IPS-20b (cell line): Measurements from ENCODE around the gene RIMKLB.

Experiments used
- H3K27ac ChIP-seq: one replicate; pipeline ENCODE4 v1.5.1; 2013; ENCODE audit warnings: low read length
- H3K27me3 ChIP-seq: 2 replicates; pipeline ENCODE4 v1.6.1; 2013; ENCODE audit warnings: mild to moderate bottlenecking, low read length, inconsistent platforms; ENCODE audit not compliant: insufficient read depth
- H3K36me3 ChIP-seq: 2 replicates; pipeline ENCODE4 v1.6.1; 2013; ENCODE audit warnings: low read depth, mild to moderate bottlenecking, inconsistent platforms, low read length, moderate library complexity; ENCODE audit not compliant: insufficient read depth
- H3K4me1 ChIP-seq: 2 replicates; pipeline ENCODE4 v1.6.1; 2013; ENCODE audit warnings: mild to moderate bottlenecking, control low read depth, inconsistent platforms, low read length, moderate library complexity; ENCODE audit not compliant: insufficient read depth
- H3K4me3 ChIP-seq: 2 replicates; pipeline ENCODE4 v1.5.1; 2013; ENCODE audit warnings: mild to moderate bottlenecking, low read length, inconsistent platforms
- H3K9ac ChIP-seq: 2 replicates; pipeline ENCODE4 v1.6.1; 2013; ENCODE audit warnings: low read depth, mild to moderate bottlenecking, inconsistent platforms, low read length, moderate library complexity
- H3K9me3 ChIP-seq: 2 replicates; pipeline ENCODE4 v1.6.1; 2013; ENCODE audit warnings: mild to moderate bottlenecking, low read depth, low read length, inconsistent platforms; ENCODE audit not compliant: insufficient read depth

Gene RIMKLB

GRCh38 chr12:8672381-8672780, 25.4 kb upstream of the RIMKLB start:
- no peaks in the 10 kb centered on the region for H3K36me3 ChIP-seq
- H3K9ac ChIP-seq = no peak overlapping the region
- H3K27me3 ChIP-seq = no peaks in the 10 kb centered on the region
- no peaks in the 10 kb centered on the region for H3K4me1 ChIP-seq
- H3K9me3 ChIP-seq = no peaks in the 10 kb centered on the region
- H3K4me3 ChIP-seq = no peak overlapping the region
- H3K27ac ChIP-seq = no peak overlapping the region

DNA sequence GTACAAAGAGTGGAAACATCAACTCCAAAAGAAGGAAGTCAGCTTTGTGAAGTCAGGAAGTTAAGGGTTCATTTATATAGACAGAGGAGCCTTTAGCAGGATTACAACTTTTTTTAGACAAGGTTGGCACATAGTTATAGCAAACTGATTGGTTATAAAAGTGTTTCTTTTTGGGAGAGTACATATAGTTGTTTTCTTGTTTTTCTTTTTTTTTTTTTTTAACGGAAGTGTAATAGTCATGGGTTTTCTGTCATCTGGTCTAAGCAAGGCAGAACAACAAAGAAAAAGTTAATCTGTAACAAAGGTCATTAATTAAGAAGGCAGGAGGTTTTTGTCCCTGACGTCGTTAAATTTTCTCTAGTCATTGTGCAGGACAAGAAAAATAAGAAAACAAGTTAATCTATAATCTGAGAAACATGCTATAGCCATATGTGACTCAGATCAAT, 22.2 kb upstream of the RIMKLB start:
- no peaks in the 10 kb centered on the region for H3K27me3 ChIP-seq
- peaks cover 2% of the 10 kb centered on the region; the same call in 1 of the 2 replicates for H3K4me1 ChIP-seq
- H3K36me3 ChIP-seq = no peaks in the 10 kb centered on the region
- H3K9me3 ChIP-seq = no peaks in the 10 kb centered on the region
- no peak overlapping the region for H3K4me3 ChIP-seq
- no peak overlapping the region for H3K9ac ChIP-seq
- H3K27ac ChIP-seq = no peak overlapping the region

- Histone ChIP-seq H3K27me3 (no peaks in the 10 kb centered on the region), H3K9me3 (no peaks in the 10 kb centered on the region), H3K27ac (no peak overlapping the region), H3K4me1 (peaks cover 12% of the 10 kb centered on the region; the same call in 1 of the 2 replicates), H3K36me3 (no peaks in the 10 kb centered on the region), H3K9ac (no peak overlapping the region), H3K4me3 (no peak overlapping the region)
Observed at GRCh38 chr12:8676651-8677050, 21.1 kb upstream of the RIMKLB start.

- H3K27ac ChIP-seq = no peak overlapping the region
- H3K4me1 ChIP-seq = peaks cover 15% of the 10 kb centered on the region; the same call in 1 of the 2 replicates
- no peaks in the 10 kb centered on the region for H3K9me3 ChIP-seq
- H3K4me3 ChIP-seq = no peak overlapping the region
- H3K36me3 ChIP-seq = no peaks in the 10 kb centered on the region
- H3K27me3 ChIP-seq = no peaks in the 10 kb centered on the region
- no peak overlapping the region for H3K9ac ChIP-seq
Observed at GRCh38 chr12:8677362-8677761, 20.4 kb upstream of the RIMKLB start.

DNA sequence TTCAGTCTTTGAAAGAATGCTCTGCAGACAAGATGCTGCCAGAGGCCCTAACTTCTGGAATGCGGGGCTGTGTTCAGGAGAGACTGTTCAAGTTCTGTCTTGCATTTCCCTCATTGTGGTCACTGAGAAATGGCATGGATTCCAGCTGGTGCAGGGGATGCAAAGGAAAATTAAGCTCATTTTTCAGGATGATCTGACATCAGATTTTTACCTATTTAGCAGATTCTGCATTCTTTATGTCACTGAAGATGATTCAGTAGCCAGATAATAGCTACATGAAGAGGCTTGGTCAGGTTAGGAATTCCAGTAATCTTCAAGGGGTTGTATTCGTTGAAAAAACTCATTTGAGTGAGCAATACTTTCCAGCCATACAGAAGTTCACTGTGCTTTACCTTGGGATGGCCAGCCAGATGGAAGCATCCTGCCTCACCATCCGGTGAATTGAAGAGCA, 19.1 kb upstream of the RIMKLB start:
- Histone ChIP-seq H3K9me3 (no peaks in the 10 kb centered on the region), H3K4me1 (peaks cover 15% of the 10 kb centered on the region; the same call in 1 of the 2 replicates), H3K27ac (no peak overlapping the region), H3K27me3 (no peaks in the 10 kb centered on the region), H3K9ac (no peak overlapping the region), H3K4me3 (no peak overlapping the region), H3K36me3 (no peaks in the 10 kb centered on the region)

- H3K9me3 ChIP-seq = no peaks in the 10 kb centered on the region
- no peaks in the 10 kb centered on the region for H3K27me3 ChIP-seq
- no peak overlapping the region for H3K9ac ChIP-seq
- H3K4me1 ChIP-seq = peaks cover 15% of the 10 kb centered on the region; the same call in 1 of the 2 replicates
- no peak overlapping the region for H3K4me3 ChIP-seq
- no peak overlapping the region for H3K27ac ChIP-seq
- no peaks in the 10 kb centered on the region for H3K36me3 ChIP-seq
Observed at GRCh38 chr12:8680533-8680932, 17.3 kb upstream of the RIMKLB start.

DNA sequence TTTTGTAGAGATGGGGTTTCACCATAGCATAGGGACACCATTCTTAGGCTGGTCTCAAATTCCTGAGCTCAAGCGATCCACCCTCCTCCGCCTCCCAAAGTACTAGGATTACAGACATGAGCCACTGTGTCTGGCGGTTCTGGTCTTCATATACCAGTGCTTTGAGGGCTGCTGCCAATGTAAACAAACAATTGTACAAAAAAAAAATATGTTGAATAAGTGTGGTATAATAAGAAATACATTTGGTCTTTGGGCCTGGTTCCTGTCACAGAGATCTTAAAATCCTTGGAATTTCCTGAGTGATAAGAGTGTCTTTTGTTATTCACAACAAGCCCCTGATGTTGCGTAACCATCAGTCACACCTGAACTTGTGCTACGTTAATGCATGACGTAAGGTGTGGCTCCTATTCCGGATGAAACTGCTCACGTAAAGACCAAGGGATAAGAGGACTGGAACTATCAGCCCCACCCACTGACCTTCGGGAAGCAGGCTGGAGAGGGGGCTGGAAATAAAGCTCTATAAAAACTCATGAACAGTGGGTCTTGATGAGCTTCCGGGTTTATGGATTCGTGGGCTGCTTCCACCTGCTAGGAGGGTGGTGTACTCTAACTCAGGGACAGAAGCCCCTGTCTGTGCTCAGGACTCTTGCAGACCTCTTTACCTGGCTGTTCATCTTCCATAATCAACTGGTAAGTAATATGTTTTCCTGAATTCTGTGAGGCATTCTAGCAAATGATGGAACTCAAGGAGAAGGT, 16.5 kb upstream of the RIMKLB start:
- Histone ChIP-seq H3K4me3 (peak overlapping the region; percentile 11; the same call in 1 of the 2 replicates), H3K9ac (peak overlapping the region; percentile 24; the same call in 1 of the 2 replicates)

GRCh38 chr12:8685051-8685450, 12.7 kb upstream of the RIMKLB start:
- no peaks in the 10 kb centered on the region for H3K9me3 ChIP-seq
- H3K36me3 ChIP-seq = no peaks in the 10 kb centered on the region
- no peak overlapping the region for H3K27ac ChIP-seq
- H3K4me1 ChIP-seq = peaks cover 39% of the 10 kb centered on the region
- H3K27me3 ChIP-seq = no peaks in the 10 kb centered on the region
- H3K4me3 ChIP-seq = no peak overlapping the region
- H3K9ac ChIP-seq = no peak overlapping the region

More for the DNA sequence above, 16.5 kb upstream of the RIMKLB start:
- H3K4me1 ChIP-seq = peaks cover 15% of the 10 kb centered on the region; the same call in 1 of the 2 replicates
- no peaks in the 10 kb centered on the region for H3K27me3 ChIP-seq
- H3K27ac ChIP-seq = no peak overlapping the region
- H3K9me3 ChIP-seq = no peaks in the 10 kb centered on the region
- no peaks in the 10 kb centered on the region for H3K36me3 ChIP-seq

DNA sequence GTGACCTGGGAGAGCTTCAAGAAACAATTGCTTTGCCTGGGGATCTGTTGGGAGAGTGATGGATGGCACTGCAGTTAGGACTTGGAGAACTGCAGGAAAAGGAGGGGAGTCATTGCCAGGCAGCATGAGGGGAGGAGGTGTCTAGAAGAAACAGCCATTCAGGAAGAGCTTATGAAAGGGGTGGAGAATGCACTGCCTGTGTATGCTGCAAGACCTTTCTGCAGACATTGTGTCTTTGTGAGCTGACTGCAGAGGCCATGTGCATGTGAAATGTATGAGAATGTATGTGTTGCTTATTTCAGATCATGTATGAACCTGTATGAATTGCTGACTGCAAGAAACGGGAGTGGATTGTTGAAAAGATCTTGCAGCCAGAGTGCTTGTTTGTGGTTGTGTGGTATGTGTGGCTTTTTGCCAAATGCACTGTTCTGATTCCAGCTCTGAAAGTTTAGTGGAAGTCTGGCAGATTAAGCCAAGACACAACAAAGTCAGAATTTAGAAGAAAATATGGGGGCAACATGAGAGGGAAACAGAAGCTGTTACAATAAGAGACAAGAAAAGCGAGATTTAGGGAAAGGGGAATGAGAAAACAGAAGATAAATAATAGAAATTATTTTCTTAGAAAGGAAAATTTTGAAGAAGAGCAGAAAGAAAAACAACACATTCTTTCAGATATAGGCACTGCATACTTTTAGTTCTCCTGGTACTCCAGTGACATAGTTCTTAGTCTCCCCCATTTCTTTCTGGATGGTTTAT, 9.8 kb upstream of the RIMKLB start:
- Histone ChIP-seq H3K9ac (peak overlapping the region; percentile 9; the same call in 1 of the 2 replicates), H3K9me3 (no peaks in the 10 kb centered on the region), H3K4me3 (no peak overlapping the region), H3K36me3 (no peaks in the 10 kb centered on the region), H3K27ac (no peak overlapping the region), H3K27me3 (no peaks in the 10 kb centered on the region), H3K4me1 (peaks cover 42% of the 10 kb centered on the region)

GRCh38 chr12:8689681-8690080, 8.1 kb upstream of the RIMKLB start:
- no peaks in the 10 kb centered on the region for H3K9me3 ChIP-seq
- peak overlapping the region; percentile 32 for H3K27ac ChIP-seq
- H3K4me3 ChIP-seq = no peak overlapping the region
- H3K9ac ChIP-seq = peak overlapping the region; percentile 72; the same call in 1 of the 2 replicates
- H3K36me3 ChIP-seq = no peaks in the 10 kb centered on the region
- no peaks in the 10 kb centered on the region for H3K27me3 ChIP-seq
- H3K4me1 ChIP-seq = peaks cover 43% of the 10 kb centered on the region

GRCh38 chr12:8692573-8692972, 5.2 kb upstream of the RIMKLB start:
- peak overlapping the region; percentile 93 for H3K27ac ChIP-seq
- H3K4me3 ChIP-seq = peak overlapping the region; percentile 26

More at GRCh38 chr12:8692573-8692972, 5.2 kb upstream of the RIMKLB start:
- no peaks in the 10 kb centered on the region for H3K27me3 ChIP-seq
- H3K36me3 ChIP-seq = no peaks in the 10 kb centered on the region
- H3K9ac ChIP-seq = peak overlapping the region; percentile 80
- H3K4me1 ChIP-seq = peaks cover 48% of the 10 kb centered on the region
- no peaks in the 10 kb centered on the region for H3K9me3 ChIP-seq
